Endothelial cell of umbilical vein (primary cell): ENCODE results near the gene TOM1L2. TPM values are rescaled to one million over a fixed set of nuclear protein-coding genes. Genes with fewer than 3 reads are reported as not detected.

ENCODE experiments used
- BruUV-seq: library from RNA; stranded (reverse); fragments of 400-500 nt; replicated peaks from 2 replicates; lab custom pipeline; 2021; lab: Mats Ljungman, UMichigan
- CTCF ChIA-PET: fragments of 300-600, 350-600 bp; sonication (Branson Sonifier 250); formaldehyde crosslinking; loops from one replicate; lab custom pipeline; 2021; ENCODE audit warnings: antibody characterized with exemption, inconsistent platforms; lab: Charles Lee
- POLR2A ChIA-PET: fragments of 300-600, 350-600 bp; sonication (Branson Sonifier 250); formaldehyde crosslinking; loops from one replicate; lab custom pipeline; 2021; ENCODE audit warnings: antibody characterized with exemption, inconsistent platforms; lab: Charles Lee
- DNase-seq: peaks from one replicate; pipeline ENCODE4 v3.0.0-alpha.2; 2011; ENCODE audit warnings: low read depth, low spot score
- FAIRE-seq: peaks from 2 replicates; lab custom pipeline; 2011; peaks lifted over from hg19 to GRCh38; lab: Jason Lieb, UNC
- H2AFZ ChIP-seq: 2 replicates; pipeline ENCODE4 v1.6.0; 2012; ENCODE audit warnings: low read depth, low read length, control low read depth, inconsistent platforms
- H3K27ac ChIP-seq: 2 replicates; pipeline ENCODE4 v1.5.1; 2011; ENCODE audit warnings: low read depth, mild to moderate bottlenecking, control low read depth, low read length, moderate library complexity; ENCODE audit not compliant: insufficient read depth
- H3K27me3 ChIP-seq, 2 experiments: 2 replicates each; pipeline versions ENCODE4 v1.6.0 to v1.6.1; 2011; ENCODE audit warnings: low read length in 2 of 2, mixed read lengths in 1 of 2; ENCODE audit not compliant: control insufficient read depth in 2 of 2, insufficient read depth in 2 of 2
- H3K36me3 ChIP-seq, 2 experiments: 2 replicates in 1 of 2; 3 replicates in 1 of 2; pipeline ENCODE4 v1.5.1; 2011; ENCODE audit warnings: low read length in 2 of 2, mild to moderate bottlenecking in 1 of 2, moderate library complexity in 1 of 2; ENCODE audit not compliant: control insufficient read depth in 2 of 2, insufficient read depth in 2 of 2; ENCODE audit errors: extremely low read depth in 1 of 2
- H3K4me1 ChIP-seq: 3 replicates; pipeline ENCODE4 v1.5.1; 2011; ENCODE audit warnings: mild to moderate bottlenecking, low read length; ENCODE audit not compliant: control insufficient read depth, insufficient read depth; ENCODE audit errors: extremely low read depth
- H3K4me2 ChIP-seq: 2 replicates; pipeline ENCODE4 v1.6.1; 2011; ENCODE audit warnings: low read length, control low read depth, mixed read lengths; ENCODE audit not compliant: insufficient read depth
- H3K4me3 ChIP-seq, 3 experiments: fragments of 200-600 bp in 1 of 3; sonication (generic), shearing (Covaris generic) in 1 of 3; replicated peaks in 1 of 3; 2 replicates each; pipeline ENCODE4 v1.5.1; 2011 to 2016; ENCODE audit warnings: control low read depth in 3 of 3, low read length in 3 of 3, mild to moderate bottlenecking in 2 of 3, inconsistent platforms in 1 of 3, low read depth in 1 of 3, moderate library complexity in 1 of 3; ENCODE audit not compliant: insufficient read depth in 1 of 3
- H3K79me2 ChIP-seq: 2 replicates; pipeline ENCODE4 v1.6.0; 2012; ENCODE audit warnings: low read length, inconsistent platforms; ENCODE audit not compliant: control insufficient read depth, insufficient read depth
- H3K9ac ChIP-seq: replicated peaks from 2 replicates; pipeline ENCODE3; 2011; ENCODE audit warnings: low read length, control low read depth; ENCODE audit not compliant: insufficient read depth; ENCODE audit errors: extremely low read depth
- H3K9me1 ChIP-seq: replicated peaks from 3 replicates; pipeline ENCODE4 v1.6.0; 2011; ENCODE audit warnings: mild to moderate bottlenecking, low read length; ENCODE audit not compliant: control insufficient read depth, insufficient read depth; ENCODE audit errors: extremely low read depth
- H3K9me3 ChIP-seq: replicated peaks from 2 replicates; pipeline ENCODE4 v1.5.1; 2012; ENCODE audit warnings: low read length, inconsistent platforms; ENCODE audit not compliant: control insufficient read depth, insufficient read depth
- H4K20me1 ChIP-seq: replicated peaks from 2 replicates; pipeline ENCODE3; 2011; ENCODE audit warnings: mild to moderate bottlenecking, low read length; ENCODE audit not compliant: control insufficient read depth, insufficient read depth; ENCODE audit errors: extremely low read depth
- CTCF ChIP-seq, 2 donors: IDR thresholded peaks; 1 replicate in 1 of 2; 2 replicates in 1 of 2; pipeline ENCODE4 v1.5.1; 2011; ENCODE audit warnings: low read length in 2 of 2, mild to moderate bottlenecking in 2 of 2, moderate library complexity in 2 of 2, control low read depth in 1 of 2, inconsistent platforms in 1 of 2, low read depth in 1 of 2; ENCODE audit not compliant: insufficient read depth in 1 of 2; ENCODE audit errors: extremely low read depth in 1 of 2
- EZH2 ChIP-seq: IDR thresholded peaks from 2 replicates; pipeline ENCODE4 v1.6.1; 2012; ENCODE audit warnings: borderline replicate concordance, low read depth, mild to moderate bottlenecking, moderate library complexity, low read length, inconsistent platforms; ENCODE audit not compliant: severe bottlenecking
- FOS ChIP-seq: IDR thresholded peaks from 2 replicates; pipeline ENCODE4 v1.6.1; 2011; ENCODE audit warnings: mild to moderate bottlenecking, low read length, moderate library complexity, borderline replicate concordance; ENCODE audit not compliant: insufficient read depth
- GATA2 ChIP-seq: IDR thresholded peaks from 2 replicates; pipeline ENCODE4 v1.7.0; 2011; ENCODE audit warnings: low read depth, mild to moderate bottlenecking, moderate library complexity, mixed read lengths, low read length; ENCODE audit not compliant: insufficient read length, insufficient read depth
- JUN ChIP-seq: IDR thresholded peaks from 2 replicates; pipeline ENCODE4 v1.6.1; 2011; ENCODE audit warnings: borderline replicate concordance, low read depth; ENCODE audit not compliant: insufficient read length, insufficient read depth
- MAX ChIP-seq: IDR thresholded peaks from 2 replicates; pipeline ENCODE4 v1.6.1; 2011; ENCODE audit not compliant: insufficient read depth, insufficient read length
- MYC ChIP-seq: IDR thresholded peaks from one replicate; pipeline ENCODE4 v1.6.1; 2011; ENCODE audit warnings: mild to moderate bottlenecking, low read depth, low read length
- POLR2A ChIP-seq: IDR thresholded peaks from 2 replicates; pipeline ENCODE4 v1.6.1; 2012; ENCODE audit warnings: low read depth, mild to moderate bottlenecking, control low read depth, low read length
- POLR2AphosphoS5 ChIP-seq: IDR thresholded peaks from 2 replicates; pipeline ENCODE4 v1.6.1; 2012; ENCODE audit warnings: low read depth, mild to moderate bottlenecking, control low read depth, low read length, moderate library complexity; ENCODE audit not compliant: insufficient read depth
- dilution Hi-C: fragments of 300-500 bp; cut with MboI; formaldehyde crosslinking; loops from one replicate; pipeline ENCODE4 v1.15.0; 2019; ENCODE audit warnings: low sequenced_read_pairs; ENCODE audit not compliant: extremely low pct_ligation_motif_present
- intact Hi-C: fragments of 100-400 bp; cut with micrococcal nuclease; formaldehyde crosslinking; loops from one replicate; pipeline ENCODE4 v1.10.0; 2022
- polyA plus RNA-seq, 4 experiments: library from polyadenylated mRNA; depleted of rRNA in 3 of 4; stranded (reverse) in 3 of 4; unstranded in 1 of 4; fragments of >200 nt; gene quantifications; 2 replicates each; pipeline versions ENCODE4 v1.2.1 to v1.2.3, GENCODE V29; 2011 to 2012; ENCODE audit warnings: missing spikeins in 1 of 4
- total RNA-seq: library from RNA; stranded (reverse); gene quantifications from 2 replicates; pipeline ENCODE4 v1.2.3, GENCODE V29; 2021

Gene TOM1L2
- total and polyA plus RNA-seq, 2 donors (not counting 3 experiments of a cell fraction or from before 2014, with no cell fraction given): 31.7 to 37.6 TPM

GRCh38 chr17:17836250-17836817 lies 135.9 kb downstream of the TOM1L2 start:
- peak; percentile 98 for FAIRE-seq
- Histone ChIP-seq H3K79me2 (peaks cover 42% of the 10 kb centered on the region), H3K27me3 (no peaks in the 10 kb centered on the region), H3K4me3 (peak overlapping the region; percentile 54 to 89 (median 57)), H2AFZ (no peak overlapping the region), H3K27ac (peak overlapping the region; percentile 95), H4K20me1 (no peaks in the 10 kb centered on the region), H3K9ac (peak overlapping the region; percentile 93), H3K4me2 (peak overlapping the region; percentile 87), H3K9me3 (no peaks in the 10 kb centered on the region), H3K36me3 (peaks cover 0 to 3% of the 10 kb centered on the region in 2 experiments), H3K4me1 (peaks cover 53% of the 10 kb centered on the region), H3K9me1 (no peaks in the 10 kb centered on the region)
- intact Hi-C loops: loop anchor here (1.0 kb wide), 2 partner anchors 13 to 26 kb away; no protein-coding TSS in a partner anchor
- dilution Hi-C loops: no loop called here
- BruUV-seq: no TSS peak
- TF ChIP-seq CTCF (IDR thresholded peaks at IDR 0.05; ENCODE audit: extremely low read depth in 1 of 2, insufficient read depth in 1 of 2, low read depth in 1 of 2, low read length in 2 of 2) (no peak), MAX (no peak), EZH2 (no peak), JUN (peak; percentile 30), POLR2AphosphoS5 (peak; percentile 93), GATA2 (no peak), MYC (no peak), FOS (no peak), POLR2A (peak; percentile 96)
- CTCF ChIA-PET: interaction anchor here (0.9 to 3.1 kb wide), 11 partner anchors 9 to 153 kb away, joined by 3 to 18 read pairs (median 5); partner anchors contain the start of genes DRC3 and TOM1L2
- POLR2A ChIA-PET: interaction anchor here (0.5 to 1.5 kb wide), 3 partner anchors 12 to 244 kb away, joined by 3 read pairs; partner anchors contain the start of gene PEMT
- DNase-seq: peak; percentile 96
